GM12891 (cell line): ENCODE data around the gene PHF21A.
"Not testable (repeated sequence)": the region's sequence is repeated elsewhere in the genome, so short reads cannot be mapped to it uniquely, and the experiment has no call there.

Experiments used
- PAX5 ChIP-seq: IDR thresholded peaks from 2 replicates; pipeline ENCODE4 v1.6.1; 2011; ENCODE audit warnings: low read length, moderate library complexity, mild to moderate bottlenecking; ENCODE audit not compliant: insufficient read depth, severe bottlenecking
- POLR2A ChIP-seq: IDR thresholded peaks from 2 replicates; pipeline ENCODE4 v1.6.1; 2011; ENCODE audit warnings: low read depth, low read length, control low read depth
- POLR2AphosphoS5 ChIP-seq: IDR thresholded peaks from 2 replicates; pipeline ENCODE4 v1.6.1; 2011; ENCODE audit warnings: low read depth, low read length, control low read depth
- POU2F2 ChIP-seq: IDR thresholded peaks from 2 replicates; pipeline ENCODE4 v1.6.1; 2011; ENCODE audit warnings: low read depth, mild to moderate bottlenecking, control low read depth, low read length, moderate library complexity
- SPI1 ChIP-seq: IDR thresholded peaks from 2 replicates; pipeline ENCODE4 v1.6.1; 2011; ENCODE audit warnings: low read depth, low read length, control low read depth
- TAF1 ChIP-seq: IDR thresholded peaks from 2 replicates; pipeline ENCODE4 v1.6.1; 2011; ENCODE audit warnings: low read depth, low read length, control low read depth

- not testable (repeated sequence) for TF ChIP-seq POLR2A, SPI1, POLR2AphosphoS5, TAF1, POU2F2, PAX5
Measured at GRCh38 chr11:45981826-45982225, 139.4 kb downstream of the PHF21A start.
